Fibroblast of gingiva (primary cell): ENCODE results near the gene AKT2.

Source experiments
- DNase-seq: peaks from one replicate; pipeline ENCODE4 v3.0.0-alpha.2; 2011; ENCODE audit warnings: low read depth

AKT2 gene

GRCh38 chr19:40300668-40301067 lies 15.5 kb upstream of the AKT2 start:
- DNase-seq: no peak

DNA sequence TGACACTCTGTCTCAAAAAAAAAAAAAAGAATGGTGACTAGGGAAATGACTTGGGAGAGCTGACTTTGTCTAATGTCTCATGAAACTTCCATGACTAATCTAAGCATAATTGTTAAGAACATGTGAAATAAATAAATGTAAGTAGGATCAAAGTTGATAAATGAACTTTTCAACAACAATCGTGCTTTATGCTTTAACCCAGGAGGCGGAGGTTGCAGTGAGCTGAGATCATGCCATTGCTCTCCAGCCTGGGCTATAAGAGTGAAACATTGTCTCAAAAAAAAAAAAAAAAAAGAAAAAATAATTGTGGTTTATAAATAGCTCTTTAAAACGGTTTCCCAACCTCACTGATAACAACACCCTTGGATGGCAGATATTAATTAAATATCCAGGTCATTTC lies 12.9 kb upstream of the AKT2 start:
- no peak for DNase-seq

DNA sequence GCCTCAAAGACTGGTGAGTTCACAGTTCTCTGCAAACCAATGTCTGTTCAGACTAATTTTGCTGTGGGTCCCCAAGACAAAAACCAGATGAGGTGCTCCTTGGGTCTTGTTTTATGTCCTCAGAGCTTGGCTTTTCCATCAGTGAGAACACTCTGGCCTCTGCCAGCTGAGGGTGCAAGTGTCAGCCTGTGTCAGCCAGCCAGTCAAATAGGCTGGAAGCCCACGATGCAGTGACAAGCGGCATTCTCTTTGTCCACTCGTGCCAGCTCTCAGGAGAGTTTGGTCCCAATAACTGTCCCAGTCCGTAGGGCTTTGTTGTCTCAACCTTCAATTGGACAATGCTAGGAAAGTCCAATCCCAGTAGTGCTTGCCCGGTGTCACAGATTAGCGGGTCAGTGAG lies 9.4 kb upstream of the AKT2 start:
- DNase-seq: no peak

DNA sequence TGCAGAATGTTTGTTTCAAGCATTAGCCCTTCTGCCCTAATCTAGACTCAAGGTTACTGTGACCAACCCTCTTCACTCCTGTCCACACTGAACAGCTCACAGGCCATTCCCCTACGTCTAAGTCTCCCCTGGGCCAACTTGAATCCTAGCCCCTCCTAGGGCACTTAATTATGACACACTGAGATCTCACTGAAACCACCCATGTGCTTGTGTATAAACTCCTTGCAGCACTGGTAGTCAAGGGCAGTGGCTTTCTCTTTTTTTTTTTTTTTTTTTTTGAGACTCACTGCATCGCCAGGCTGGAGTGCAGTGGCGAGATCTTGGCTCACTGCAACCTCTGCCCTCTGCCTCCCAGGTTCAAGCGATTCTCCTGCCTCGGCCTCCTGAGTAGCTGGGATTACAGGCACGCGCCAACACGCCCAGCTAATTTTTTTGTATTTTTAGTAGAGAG lies 1.9 kb upstream of the AKT2 start:
- no peak for DNase-seq

DNA sequence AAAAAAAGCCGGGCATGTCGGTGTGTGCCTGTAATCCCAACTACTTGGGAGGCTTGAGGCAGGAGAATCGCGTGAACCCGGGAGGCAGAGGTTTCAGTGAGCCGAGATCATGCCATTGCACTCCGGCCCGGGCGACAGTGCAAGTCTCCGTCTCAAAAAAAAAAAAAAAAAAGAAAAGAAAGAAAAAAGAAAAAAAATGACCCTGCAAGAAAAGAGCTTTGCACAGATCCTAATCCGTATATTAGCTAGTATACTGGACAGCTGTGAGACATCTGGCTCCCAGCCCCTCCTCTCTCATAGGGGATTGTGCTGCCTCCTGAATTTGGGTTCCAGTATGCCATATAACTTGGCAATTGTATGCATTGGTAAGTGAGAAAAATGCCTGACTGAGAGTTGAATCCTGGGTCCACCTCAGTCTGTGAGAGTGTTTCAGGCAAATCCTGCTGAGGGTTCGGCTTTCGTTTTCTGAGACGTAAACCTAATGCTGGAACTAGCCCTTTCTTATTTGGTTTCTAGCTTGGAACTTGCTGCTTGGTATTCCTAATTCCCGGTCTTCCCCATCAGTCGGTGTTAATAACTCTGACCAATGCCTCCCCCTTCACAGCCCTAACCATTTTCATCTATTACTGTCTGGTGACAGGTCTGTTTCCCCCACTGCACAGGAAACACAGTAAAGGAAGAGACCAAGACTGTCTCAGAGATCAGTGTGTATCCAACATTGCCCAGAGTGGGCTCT lies 1.3 kb upstream of the AKT2 start:
- DNase-seq: no peak

DNA sequence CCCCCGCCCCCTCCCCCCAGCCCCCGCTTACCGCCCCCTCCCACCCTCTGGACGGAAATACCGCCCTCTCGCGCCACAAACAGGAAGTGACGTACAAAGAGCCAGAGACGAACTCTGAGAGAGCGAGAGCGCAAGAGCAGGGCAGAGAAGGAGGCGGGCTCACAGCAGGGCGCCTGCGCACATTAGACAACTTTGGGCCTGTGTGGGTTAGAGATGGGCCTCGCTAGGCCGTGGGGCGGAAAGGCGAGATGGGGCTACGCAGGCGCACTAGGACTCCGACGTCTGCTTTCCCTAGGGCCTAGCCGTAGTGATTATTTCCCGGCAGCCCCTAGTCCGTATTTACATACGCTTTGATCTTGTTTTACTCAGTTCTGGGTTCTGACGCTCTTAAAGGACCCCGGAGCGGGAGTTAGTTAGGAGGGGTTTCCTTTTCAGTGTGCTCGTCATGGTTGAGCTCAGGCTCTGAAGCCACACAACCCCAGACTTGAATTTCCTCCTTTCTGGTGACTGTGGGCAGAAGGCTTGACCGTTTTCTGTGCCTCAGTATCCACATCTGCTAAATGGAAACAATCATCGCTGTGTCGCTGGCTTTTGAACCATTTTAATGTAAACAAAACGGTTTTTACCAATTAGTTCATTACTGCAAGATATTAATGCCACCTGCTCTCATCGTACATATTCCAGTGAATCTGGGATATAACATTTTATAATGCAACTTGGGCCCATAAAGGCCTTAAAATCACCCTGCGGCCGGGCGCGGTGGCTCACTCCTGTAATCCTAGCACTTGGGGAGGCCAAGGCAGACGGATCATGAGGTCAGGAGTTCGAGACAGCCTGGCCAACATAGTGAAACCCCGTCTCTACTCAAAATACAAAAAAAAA lies 449 bp upstream of the AKT2 start:
- peak; percentile 99 for DNase-seq

DNA sequence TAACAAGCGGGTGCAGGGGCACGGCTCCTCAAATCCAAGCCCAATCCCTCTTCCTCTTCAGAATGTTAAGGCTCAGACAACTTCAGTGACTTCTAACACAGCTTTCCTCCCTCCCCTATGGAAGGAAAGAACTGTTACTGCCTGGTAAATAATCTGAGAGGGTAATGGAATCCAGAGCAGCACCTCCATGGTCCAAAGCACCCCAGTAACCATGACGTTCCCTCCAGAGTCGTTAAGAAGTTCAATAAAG lies 969 bp downstream of the AKT2 start:
- no peak for DNase-seq

DNA sequence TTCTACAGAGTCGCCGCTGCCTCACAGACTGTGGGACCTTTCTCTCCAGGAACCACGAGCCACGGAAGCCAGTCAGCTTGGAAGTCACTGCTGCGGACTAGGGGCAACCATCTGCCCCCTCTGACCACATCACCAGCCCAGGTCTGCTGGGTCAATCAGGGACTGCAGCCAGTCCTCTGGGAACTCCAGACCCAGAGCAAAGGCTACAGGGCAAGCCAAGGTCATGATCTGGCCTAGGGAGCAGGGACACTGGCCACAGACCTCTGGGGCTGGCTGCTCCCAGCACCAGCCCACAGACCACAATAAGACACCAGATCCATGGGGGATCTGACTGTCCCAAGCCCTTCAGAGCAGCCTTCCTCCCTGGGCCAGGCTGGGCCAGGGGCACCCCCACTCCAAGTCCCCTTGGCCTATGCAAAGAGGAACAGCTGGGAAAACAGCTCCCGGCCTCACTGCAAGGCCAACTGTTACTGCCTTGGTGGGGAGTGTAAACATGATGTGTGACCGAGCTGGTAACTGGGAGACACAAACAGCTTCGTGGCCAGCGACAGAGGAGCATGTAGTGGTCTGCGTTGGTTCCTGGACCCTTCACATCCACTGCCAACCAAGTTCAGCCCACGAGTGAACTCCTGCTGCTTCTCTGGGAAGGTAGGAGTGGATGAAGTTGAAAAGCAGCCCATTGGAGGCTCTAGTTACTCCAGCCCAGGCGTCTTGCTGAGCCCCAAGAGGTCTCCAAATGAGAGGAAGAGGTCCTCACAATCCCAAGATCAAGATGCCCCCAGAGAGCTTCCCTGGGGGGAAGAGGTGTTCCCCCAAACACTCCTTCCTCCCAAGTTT lies 1.5 kb downstream of the AKT2 start:
- DNase-seq: no peak

DNA sequence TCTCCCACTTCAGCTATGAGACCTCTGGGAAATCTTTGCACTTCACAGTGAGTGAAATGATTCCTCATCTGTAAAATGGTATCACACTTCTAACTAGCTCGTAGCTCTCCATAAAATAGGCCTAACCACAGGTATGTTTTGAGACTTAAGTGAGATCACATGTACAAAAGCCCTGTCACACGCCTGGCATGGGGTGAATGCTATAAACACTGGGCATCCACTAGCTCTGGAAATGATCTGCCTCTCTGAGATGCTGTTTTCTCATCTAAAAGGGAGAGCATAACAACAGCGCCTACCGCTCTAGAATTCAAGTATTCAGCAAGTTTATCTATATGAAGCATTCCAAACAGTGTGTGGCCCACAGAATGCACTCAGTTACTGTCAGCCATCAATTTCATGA lies 2.2 kb downstream of the AKT2 start:
- peak; percentile 52 for DNase-seq

- DNase-seq: no peak
Observed at GRCh38 chr19:40282209-40282580, 3.0 kb downstream of the AKT2 start.

GRCh38 chr19:40281381-40282208 lies 3.5 kb downstream of the AKT2 start:
- DNase-seq: no peak

DNA sequence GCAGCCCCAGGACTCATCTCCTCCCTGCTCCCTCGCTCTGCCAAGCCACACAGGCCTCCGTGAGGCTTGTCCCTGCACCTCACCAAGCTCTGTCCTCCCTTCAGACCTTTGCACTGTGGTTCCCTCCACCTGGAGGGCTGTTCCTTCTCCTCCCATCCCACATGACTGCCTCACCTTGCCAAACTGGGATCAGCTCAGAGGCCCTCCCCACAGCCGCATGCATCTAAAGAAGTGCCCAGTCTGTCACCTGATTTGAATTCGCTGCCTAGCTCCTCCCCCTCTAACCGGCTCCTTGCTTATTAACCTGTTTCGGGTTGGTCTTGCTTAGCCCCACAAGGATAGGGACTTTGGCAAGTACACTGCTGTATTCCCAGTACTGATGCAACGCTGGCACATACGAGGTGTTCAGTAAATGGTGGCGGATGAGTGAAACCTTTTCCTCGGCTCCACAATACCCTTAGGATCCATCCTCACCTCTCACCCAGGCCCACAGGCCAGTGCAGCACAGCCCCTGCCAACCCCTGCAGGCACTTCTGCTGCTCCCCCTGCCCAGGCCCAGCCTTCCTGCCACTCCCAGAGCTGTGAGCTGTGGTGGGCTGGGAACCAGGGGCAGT lies 4.4 kb downstream of the AKT2 start:
- DNase-seq: no peak

- DNase-seq: no peak
Observed at GRCh38 chr19:40279761-40280607, 5.2 kb downstream of the AKT2 start.

GRCh38 chr19:40279120-40279551 lies 6.0 kb downstream of the AKT2 start:
- DNase-seq: peak; percentile 70

- DNase-seq: no peak
Observed at GRCh38 chr19:40278361-40279035, 6.6 kb downstream of the AKT2 start.

DNA sequence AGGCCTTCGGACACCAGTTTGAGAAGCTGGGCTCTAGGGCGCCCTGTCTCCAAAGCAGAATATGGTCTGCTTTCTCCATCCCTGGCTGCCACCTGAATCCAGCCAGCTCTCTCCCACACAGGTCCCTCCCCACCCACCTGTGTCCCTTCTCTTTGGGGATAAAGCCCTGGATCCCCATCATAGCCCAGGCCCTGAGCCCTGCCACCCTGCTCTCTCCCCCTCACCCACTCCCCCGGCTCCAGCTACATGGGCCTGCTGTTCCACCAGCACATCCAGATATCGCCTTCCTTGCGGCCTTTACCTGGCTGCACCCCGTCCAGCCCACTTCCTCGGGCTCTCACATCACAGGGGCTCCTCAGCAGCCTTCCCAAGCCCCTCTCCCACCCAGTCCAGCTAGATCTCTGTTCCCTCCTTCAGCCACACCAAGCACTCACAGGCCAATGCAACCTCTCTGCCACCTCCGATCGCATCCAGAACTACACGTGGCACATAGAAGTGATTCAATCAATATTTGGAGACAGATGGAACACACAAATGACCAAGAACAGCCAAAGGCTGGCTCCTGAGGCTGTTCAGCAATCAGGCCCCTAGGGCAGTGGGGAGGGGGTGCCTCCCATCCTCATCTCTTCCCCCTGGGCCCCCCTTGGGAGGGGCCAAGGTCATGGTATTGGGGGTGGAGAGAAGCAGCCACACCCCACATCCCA lies 7.6 kb downstream of the AKT2 start:
- DNase-seq: no peak

DNA sequence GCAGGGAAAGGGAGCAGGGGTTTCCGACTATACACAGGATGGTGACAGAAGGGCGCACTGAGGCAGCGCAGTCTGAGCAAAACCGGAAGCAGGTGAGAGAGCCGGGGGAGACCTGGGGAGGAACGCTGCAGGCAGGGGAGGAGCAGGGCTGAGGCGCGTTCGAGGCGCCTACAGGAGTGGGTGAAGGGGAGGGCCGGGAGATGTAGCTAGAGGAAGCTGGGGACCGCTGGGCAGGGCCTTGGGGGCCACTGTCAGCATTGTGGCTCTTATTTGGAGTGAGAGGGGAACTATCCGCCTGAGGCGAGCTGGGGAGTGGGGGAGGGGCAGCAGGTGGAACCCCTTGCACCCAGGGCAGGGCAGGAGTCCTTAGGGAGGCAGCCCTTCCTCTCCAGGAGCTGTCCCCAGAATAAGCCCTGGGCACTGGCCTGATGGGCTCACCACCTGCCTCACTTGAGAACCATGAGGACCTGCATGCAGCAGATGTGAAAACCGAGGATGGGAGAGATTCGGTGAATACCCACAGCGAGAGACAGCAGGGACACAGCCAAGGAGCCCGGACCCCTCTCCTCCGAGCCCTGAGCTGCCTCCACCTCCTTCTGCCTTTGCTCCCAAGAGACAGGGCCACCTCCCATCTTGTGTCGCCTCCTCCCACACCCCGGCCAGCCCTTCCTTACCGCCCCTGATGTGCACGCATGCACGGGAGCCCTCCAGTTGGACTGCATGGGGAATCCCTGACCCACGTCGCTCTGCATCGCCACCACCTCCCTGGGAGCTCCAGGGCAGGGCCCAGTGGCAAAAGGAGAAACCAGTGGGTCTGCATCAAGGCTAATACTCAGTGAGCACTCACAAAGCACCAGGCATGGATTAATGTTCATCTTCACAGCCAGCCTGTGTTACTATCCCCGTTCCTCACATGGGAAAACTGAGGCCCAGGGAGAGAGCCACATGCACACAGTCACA lies 10.3 kb downstream of the AKT2 start:
- DNase-seq: no peak
